IPS-11a (cell line): Measurements from ENCODE around the gene PCMTD2.
A peak's percentile ranks its signal among the peaks of the same experiment; 100 is the strongest.

Source experiments
- H3K4me3 ChIP-seq: one replicate; pipeline ENCODE4 v1.5.1; 2013; ENCODE audit warnings: low read depth, low read length, control low read depth

Gene PCMTD2

DNA sequence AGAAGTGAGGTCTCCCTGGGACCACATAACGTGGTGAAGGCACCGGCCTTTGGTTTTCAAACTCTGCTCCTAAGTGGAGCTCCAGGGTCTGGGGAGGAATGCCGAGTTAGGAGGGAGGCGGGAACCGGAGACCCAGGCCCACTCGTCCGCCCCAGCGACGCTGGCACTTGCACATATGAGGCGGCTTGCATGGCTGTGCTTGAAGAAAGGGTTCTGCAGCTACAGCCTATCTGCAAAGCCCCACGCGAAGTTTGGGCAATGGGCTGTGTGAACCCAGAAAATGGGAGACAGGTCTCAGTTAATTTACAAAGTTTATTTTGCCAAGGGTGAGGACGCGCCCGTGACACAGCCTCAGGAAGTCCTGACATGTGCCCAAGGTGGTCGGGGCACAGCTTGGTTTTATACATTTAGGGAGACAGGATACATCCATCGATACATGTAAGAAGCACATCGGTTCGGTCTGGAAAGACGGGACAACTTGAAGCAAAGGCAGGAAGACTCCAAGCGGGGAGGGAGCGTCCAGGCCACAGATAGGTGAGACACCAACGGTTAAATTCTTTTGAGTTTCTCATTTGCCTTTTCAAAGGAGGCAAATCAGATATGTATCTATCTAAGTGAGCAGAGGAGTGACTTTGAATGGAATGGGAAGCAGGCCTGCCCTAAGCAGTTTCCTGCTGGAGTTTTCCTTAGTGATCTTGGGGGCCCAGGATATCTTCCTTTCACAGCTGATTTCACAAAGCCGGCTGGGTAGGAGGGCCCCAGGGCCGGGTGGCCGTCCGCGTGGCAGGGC is 782 bp upstream of the PCMTD2 start:
- H3K4me3 ChIP-seq, result peak overlapping the region; percentile 34

DNA sequence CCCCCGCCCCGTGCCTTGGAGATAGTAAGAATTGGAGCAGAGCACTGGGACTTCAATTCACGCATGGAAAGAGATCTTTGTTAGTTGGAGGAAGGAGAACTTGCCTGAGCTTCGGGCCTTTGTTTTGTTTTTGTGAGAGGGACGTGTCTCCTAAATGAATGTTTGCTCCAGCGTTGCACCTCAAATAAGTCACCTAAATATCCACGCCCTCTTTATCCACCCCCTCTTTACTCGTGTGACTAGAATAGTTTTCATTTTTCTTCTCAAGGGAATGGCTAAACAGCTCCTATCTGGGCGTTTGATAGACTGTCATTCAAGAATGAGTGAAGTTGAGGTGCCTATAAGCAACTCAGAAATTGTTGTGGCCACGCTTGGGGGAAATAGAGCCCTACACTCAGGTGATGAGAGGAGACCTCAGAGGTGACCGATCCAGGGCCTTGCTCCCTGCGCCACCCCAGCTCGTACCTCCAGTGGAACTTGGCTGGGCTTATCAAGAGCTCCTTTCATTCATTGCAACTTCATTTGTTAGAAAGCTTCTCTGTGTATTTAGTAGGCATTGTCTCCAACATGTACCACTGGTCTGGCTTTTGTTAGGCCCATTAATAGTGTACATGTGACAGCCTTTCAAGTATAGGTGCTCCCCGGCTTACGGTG is 861 bp downstream of the PCMTD2 start:
- peak overlapping the region; percentile 79 for H3K4me3 ChIP-seq

DNA sequence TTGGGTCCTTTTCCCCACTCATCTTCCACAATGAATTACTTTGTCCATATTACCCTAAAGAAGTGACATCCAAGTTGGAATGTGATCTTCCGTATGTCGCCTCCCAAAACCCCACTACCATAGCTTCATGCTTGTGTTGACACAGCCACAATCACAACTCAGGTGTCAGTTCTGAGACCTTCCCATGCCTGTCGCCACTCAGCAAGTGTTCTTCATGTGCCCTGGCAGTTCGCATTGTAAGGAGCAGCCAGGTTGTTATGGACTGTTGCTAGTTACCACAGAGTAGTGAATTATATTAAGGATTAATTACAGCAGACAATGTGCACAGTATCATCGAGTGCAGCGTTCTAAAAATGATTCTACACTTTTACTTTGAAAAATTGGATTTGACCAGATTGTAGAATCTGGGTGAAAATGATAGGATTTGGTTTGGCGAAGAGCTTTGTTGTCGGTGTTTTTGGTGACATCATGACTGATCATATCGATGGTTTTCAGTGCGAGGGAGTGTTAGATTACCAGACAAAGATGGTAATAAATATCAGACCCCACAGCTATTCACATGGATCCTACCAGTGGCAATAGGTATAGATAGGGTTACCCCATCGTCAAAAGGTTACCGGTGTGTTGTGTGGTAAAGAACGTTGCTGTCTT is 1.7 kb downstream of the PCMTD2 start:
- no peak overlapping the region for H3K4me3 ChIP-seq

DNA sequence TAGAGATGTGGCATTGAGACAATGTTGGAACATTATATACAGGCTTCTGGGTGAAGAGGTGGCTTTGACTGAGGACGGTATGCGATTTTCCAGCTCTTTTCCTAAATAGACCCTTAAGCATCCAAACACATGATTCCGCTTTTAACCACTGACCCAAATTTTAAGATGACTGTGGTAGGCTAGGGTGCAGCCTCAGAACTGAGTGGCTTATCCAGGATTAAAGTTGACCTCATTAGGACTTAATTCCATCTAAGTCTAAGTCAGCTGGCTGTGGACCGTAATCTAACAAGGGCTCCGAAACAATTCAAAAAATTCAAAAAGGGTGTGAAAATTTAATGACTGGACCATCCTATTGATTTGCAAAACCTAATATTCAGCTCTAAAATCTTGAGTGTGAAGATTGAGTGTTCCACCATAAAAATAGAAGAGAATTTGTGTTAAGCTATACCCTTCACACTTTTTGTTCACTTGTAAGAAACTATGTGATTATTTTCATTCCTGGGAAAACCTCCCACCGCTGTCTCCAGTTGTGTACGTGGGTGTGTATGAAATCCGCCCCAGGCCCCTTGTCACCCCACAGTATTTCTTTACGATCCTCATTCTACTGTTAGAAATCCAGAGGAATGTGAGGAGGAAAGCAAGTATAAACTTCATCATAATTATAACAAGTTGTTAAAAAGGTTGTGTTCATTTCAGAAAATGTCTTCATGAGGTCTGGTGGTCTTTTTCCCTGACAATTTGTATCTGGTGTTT is 2.7 kb downstream of the PCMTD2 start:
- no peak overlapping the region for H3K4me3 ChIP-seq

DNA sequence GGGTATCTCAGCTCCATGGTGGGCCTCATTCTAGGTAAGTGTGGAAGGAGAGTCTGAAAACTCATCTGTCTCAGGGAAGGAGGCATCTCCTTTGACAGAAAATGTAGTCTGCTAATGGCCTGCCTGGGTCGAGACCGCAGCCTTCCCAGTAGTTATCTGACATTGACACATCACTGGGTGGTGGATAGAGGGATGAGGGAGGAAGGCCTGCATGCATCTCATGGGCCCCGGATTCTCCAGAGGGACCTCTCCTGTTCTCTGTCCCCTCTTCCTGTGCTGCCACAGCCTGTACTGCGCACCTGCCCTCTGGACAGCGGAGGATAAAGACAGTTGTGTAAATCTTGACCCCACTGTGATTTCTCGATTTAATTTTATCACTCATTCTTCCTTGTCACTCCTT is 4.7 kb downstream of the PCMTD2 start:
- H3K4me3 ChIP-seq, result no peak overlapping the region

DNA sequence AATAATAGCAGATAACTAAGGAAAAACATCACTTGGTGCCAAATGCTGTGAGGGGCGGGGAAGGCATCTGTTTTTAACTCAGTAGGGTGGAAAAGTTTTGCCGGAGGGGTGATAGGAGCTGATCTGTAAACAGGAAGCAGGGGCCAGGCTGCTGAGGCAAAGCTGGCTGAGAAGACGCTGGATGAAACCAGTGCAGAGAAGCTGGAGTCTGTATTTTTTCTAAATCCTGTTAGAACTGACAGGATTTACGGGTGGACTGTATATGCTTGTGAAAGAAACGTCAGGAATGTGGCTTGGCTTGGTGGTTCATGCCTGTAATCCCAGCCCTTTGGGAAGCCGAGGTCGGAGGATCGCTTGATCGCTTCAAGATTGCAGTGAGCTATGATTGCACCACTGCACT is 5.6 kb downstream of the PCMTD2 start:
- no peak overlapping the region for H3K4me3 ChIP-seq

DNA sequence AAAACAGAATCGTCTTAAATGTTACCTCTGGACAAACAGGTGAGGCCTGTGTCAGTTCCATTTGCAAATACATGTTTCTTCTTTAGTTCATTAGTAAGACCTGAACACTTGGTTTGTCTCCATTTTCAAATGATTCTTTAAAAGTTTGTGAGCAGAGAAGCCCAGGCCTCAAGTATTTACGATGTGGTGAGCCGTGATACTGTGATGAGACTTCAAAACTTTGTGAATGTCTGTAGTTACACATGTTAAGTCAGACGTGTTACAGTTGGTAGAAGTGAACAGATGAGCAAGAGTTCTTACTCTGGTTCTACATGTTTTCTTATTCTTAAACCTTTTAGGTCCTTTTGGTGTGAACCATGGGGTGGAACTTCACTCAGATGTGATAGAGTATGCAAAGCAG is 8.5 kb downstream of the PCMTD2 start:
- no peak overlapping the region for H3K4me3 ChIP-seq

DNA sequence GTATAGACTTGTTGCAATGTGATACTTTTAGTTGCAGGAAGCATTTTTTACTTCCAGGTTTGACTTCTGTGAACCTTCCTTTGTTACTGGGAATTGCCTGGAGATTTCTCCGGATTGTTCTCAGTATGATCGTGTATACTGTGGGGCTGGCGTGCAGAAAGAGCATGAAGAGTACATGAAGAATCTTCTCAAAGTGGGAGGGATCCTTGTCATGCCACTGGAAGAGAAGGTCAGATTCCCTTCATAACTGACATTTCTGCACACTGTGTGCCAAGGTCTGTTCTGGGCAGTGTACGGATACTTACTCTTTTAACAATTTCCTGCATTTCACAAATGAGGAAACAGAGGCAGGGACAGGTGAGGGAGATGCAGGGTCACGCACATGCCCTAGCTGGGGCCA is 9.7 kb downstream of the PCMTD2 start:
- H3K4me3 ChIP-seq, result no peak overlapping the region

DNA sequence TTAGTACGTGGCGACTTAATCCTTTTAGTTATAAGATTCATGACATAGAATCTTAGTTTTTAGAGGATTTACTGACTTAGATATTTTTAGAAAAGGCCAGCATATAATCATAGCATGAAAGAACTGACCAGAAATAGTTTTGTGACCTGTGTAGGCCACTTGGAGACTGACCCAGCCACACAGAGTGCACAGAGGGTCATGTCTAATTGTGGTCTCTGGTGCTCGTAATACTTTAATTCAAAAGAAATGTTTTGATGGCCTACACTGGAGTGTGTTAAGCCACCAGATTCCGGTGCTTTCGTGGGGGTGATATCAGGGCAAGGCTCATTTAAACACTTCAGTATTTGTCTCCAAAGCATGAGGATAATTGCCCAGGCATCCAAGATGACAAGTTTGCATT is 11.4 kb downstream of the PCMTD2 start:
- H3K4me3 ChIP-seq, result no peak overlapping the region

DNA sequence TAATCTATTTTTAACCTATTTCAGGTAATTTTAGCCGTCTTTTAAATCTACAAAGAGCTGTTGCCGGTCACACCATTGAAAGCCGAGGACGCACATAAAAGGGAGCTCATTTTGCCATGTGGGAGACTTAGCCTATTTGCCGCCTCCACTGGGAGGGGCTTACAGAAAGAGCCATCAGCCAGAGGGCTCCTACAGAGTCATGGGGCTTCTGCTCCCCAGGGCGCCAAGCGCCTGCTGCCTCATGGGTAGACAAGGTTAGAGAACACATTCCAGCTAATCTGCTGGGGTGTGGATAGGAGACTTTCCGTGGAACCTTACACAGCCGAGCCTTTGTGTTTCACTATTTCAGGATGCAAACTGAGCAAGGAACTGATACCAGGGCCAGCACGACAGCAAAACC is 12.6 kb downstream of the PCMTD2 start:
- H3K4me3 ChIP-seq, result no peak overlapping the region

DNA sequence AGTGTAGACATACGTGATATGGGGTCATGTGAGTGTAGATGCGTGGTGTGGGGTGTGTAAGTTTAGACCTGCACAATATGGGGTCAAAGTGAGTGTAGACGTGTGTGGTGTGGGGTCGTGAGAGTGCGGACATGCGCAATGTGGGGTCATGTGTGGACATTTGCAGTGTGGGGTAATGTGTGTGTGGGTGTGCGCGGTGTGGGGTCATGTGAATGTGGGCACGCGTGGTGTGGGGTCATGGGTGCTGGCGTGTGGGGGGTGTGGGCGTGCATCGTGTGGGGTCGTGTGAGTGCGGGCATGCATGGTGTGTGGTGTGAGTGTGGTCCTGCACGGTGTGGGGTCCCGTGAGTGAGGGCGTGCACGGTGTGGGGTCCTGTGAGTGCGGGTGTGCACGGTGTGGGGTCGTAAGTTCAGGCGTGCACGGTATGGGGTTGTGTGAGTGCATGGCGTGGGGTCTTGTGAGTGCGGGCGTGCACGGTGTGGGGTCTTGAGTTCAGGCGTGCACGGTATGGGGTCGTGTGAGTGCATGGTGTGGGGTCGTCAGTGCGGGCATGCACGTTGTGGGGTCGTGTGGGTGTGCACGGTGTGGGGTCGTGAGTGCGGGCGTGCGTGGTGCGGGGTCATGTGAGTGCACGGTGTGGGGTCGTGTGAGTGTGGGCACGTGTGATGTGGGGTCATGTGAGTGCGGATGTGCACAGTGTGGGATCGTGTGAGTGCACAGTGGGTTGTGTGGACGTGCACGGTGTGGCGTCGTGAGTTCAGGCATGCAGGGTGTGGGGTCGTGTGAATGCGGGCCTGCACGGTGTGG is 14.3 kb downstream of the PCMTD2 start:
- H3K4me3 ChIP-seq, result no peak overlapping the region

DNA sequence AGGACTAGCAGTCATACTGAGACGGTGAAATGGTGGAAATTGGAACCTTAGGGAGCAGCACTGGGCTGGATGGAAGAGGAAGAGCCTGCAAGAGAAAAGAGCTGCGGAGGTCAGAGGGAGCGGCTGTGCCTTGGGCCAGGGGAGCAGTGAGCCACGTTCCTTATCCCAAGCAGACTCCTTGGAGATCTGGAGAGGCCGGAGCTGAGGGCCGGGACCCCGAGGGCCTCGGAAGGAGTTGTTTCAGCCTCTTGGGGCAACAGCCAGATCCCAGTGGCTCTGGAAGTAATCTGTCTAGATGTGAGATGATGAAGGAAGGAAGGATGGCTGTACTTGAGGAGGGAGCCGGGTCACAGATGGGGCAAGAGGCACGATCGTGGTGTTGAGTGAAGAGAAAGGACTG is 16.1 kb downstream of the PCMTD2 start:
- H3K4me3 ChIP-seq, result no peak overlapping the region

DNA sequence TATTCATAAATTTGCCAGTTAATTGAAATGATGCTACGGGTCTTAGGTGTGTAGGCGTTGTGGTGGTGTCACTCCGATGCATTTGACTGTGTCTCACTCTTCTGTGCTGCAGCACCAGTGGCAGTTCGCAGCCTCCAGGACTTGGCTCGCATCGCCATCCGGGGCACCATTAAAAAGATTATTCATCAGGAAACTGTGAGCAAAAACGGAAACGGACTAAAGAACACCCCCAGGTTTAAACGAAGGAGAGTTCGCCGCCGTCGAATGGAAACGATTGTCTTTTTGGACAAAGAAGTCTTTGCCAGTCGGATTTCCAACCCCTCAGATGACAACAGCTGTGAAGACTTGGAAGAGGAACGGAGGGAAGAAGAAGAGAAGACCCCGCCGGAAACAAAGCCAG is 17.6 kb downstream of the PCMTD2 start:
- no peak overlapping the region for H3K4me3 ChIP-seq

DNA sequence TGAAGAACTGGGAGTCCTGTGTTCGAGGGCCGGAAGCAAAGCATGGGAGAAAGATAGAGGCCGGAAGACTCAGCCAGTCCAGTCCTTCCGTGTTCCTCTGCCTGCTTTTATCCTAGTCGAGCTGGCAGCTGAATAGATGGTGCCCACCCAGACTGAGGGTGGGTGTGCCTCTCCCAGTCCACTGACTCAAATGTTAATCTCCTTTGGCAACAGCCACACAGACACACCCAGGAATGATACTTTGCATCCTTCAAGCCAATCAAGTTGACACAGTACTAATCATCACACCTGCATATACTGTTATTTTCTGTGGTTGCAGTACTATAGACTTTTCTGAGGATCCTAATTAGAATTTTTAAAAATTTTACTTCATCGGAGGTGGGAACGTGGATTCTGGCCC is 21.3 kb downstream of the PCMTD2 start:
- H3K4me3 ChIP-seq, result no peak overlapping the region

DNA sequence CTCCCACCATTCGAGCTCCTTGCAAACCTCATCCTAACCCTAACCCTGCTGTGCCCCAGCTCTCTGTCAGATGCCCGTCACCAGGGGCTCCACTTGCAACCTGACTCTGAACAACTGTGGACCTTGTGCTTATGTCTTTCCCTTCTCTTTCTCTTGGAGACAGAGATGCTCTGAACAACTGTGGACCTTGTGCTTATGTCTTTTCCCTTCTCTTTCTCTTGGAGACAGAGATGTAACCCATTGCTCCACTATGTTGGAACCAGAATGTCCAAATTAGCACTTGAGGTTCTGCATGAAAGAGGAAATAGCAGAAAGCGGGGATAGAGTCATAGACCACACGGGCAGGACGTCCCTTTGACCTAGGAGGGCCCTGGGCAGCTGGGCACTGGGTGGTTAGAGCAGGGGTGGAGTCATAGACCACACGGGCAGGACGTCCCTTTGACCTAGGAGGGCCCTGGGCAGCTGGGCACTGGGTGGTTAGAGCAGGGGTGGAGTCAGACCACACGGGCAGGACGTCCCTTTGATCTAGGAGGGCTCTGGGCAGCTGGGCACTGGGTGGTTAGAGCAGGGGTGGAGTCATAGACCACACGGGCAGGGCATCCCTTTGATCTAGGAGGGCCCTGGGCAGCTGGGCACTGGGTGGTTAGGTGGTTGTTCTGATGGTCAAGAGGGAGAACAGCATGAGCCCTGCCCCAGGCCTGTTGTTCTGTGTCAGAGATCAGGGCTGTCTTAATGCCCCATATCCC is 22.2 kb downstream of the PCMTD2 start:
- H3K4me3 ChIP-seq, result no peak overlapping the region

DNA sequence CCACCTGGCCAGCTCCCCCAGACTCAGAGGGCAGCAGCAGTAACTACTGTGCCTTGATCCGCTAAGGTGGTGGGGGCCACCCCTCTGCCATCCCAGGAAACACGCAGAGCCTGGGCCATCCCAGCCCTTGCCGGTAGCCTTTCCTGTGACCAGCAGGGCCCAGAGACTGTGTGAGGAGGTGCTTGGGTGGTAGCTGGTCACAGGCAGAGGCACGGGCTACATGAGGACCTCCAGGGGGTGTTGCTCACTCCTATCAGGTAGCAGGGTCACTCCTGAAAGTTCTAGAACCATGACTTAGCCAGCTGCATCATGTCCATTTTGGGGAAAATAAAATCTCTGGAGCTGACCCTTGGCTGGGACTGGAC is 22.8 kb downstream of the PCMTD2 start:
- H3K4me3 ChIP-seq, result no peak overlapping the region

DNA sequence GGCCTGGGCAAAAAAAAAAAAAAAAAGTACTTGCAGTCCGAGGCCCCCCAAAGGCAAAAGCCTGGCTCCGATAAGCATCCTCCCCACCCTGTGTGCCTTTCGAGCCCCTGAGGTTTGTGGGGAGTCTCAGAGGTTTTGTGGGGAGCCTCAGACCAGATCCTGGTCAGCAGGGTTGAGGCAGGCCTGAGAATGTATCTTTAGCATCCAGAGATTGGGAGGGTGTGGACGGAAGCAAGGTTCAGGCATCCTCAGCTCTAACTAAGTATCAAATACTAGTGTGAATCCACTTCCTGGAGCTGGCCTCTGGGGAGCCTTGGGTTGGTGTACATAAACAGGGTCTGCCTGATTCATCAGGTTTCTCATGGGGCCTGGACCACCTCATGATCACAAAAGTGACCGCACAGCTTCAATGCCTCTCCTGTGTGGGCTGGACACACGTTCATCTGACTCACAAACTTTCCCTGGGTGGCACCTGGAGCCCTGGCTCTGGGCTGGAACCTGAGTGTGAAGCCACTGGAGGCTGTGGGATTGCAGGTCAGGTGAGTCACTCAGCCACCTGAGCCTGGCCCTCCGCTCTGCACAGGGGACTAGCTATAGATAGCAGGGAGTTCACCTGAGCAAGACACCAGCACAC is 24.4 kb downstream of the PCMTD2 start:
- H3K4me3 ChIP-seq, result no peak overlapping the region

DNA sequence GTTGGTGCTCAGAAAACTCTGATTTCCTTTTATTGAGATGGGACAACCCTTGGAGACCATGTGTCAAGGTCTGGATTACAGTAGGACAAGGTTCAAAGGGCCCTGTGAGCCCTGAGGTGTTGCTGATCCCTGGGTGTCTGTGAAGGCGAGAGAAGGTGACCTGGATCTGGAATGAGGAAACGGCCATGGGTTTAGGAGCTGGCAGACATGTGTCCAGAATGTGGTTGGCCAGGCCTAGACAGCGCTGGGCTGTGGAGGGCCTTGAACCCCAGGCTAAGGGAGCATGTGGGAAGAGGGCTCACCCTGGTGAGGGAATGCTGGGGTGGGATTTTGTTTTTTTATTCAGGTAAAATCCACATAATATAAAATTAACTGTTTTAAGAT is 24.9 kb downstream of the PCMTD2 start:
- H3K4me3 ChIP-seq, result no peak overlapping the region

DNA sequence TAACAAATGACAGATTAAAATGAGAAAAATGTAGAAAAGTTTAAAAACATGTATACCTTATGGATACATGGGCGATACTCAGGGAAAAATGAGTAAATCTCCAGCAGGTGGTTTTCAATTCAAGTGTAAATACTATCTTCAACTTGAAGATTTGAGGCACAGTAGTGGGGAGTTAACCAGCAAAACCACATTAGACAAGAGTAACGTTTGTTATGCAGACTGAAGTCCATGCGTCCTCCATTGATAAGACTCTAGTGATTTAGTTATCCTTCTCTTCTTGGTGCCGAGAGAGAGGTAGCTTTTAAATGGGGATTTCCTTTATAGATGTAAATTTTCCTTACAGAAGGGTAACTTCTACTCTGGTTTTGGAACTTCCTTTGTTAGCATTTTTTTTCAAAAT is 28.1 kb downstream of the PCMTD2 start:
- no peak overlapping the region for H3K4me3 ChIP-seq
